HL-60 (cell line): Measurements from ENCODE around the gene SARS2.
A peak's percentile ranks its signal among the peaks of the same experiment; 100 is the strongest.

Experiments
- DNase-seq, 2 experiments: peaks; one replicate each; pipeline ENCODE4 v3.0.0-alpha.2; 2010 to 2020; ENCODE audit warnings: low read depth in 1 of 2, low spot score in 1 of 2
- H3K27ac ChIP-seq: fragments of 250-450 bp; sonication (Bioruptor Pico); replicated peaks from 2 replicates; pipeline ENCODE4 v1.5.1; 2020; ENCODE audit warnings: mild to moderate bottlenecking, moderate library complexity
- H3K27me3 ChIP-seq: fragments of 250-450 bp; sonication (Bioruptor Pico); 2 replicates; pipeline ENCODE4 v1.5.1; 2021; ENCODE audit warnings: mild to moderate bottlenecking, moderate library complexity; ENCODE audit not compliant: insufficient read depth, poor library complexity, severe bottlenecking
- H3K4me3 ChIP-seq: replicated peaks from 2 replicates; pipeline ENCODE4 v1.5.1; 2011; ENCODE audit warnings: mild to moderate bottlenecking, control low read depth, low read length; ENCODE audit not compliant: insufficient read depth
- CTCF ChIP-seq: IDR thresholded peaks from one replicate; pipeline ENCODE4 v1.5.1; 2011; ENCODE audit warnings: low read length, control low read depth, inconsistent platforms; ENCODE audit not compliant: insufficient read depth
- GABPA ChIP-seq: IDR thresholded peaks from 2 replicates; pipeline ENCODE4 v1.6.1; 2012; ENCODE audit warnings: low read depth
- POLR2AphosphoS5 ChIP-seq: IDR thresholded peaks from 2 replicates; pipeline ENCODE4 v1.6.1; 2012; ENCODE audit warnings: low read depth
- REST ChIP-seq: IDR thresholded peaks from 2 replicates; pipeline ENCODE4 v1.6.1; 2012; ENCODE audit warnings: low read depth; ENCODE audit not compliant: insufficient replicate concordance
- SPI1 ChIP-seq: IDR thresholded peaks from 2 replicates; pipeline ENCODE4 v1.6.1; 2012; ENCODE audit warnings: low read depth, mild to moderate bottlenecking, borderline replicate concordance

SARS2 gene

GRCh38 chr19:38900202-38900629 is 30.3 kb downstream of the SARS2 start:
- Histone ChIP-seq H3K4me3 (peak overlapping the region; percentile 98), H3K27me3 (no peaks in the 10 kb centered on the region), H3K27ac (peak overlapping the region; percentile 84)
- TF ChIP-seq GABPA, result no peak
- TF ChIP-seq REST, result no peak
- no peak for TF ChIP-seq SPI1
- no peak for DNase-seq

- Histone ChIP-seq H3K27me3 (no peaks in the 10 kb centered on the region), H3K4me3 (peak within 1 kb of the TSS; percentile 98), H3K27ac (peak within 1 kb of the TSS; percentile 84)
- DNase-seq, result peak; percentile 100
- TF ChIP-seq CTCF (no peak), REST (no peak), GABPA (peak; percentile 61), SPI1 (peak; percentile 24; the same call in 1 of the 2 replicates), POLR2AphosphoS5 (no peak; the same call in 1 of the 2 replicates)
Observed at GRCh38 chr19:38899447-38900201, 30.9 kb downstream of the SARS2 start, which contains the start of the genes NFKBIB and SIRT2. TSS of gene NFKBIB (plus strand) at chr19:38899969. CDS start at chr19:38900033, 64 bp downstream. TSS of gene SIRT2 (minus strand) at chr19:38899618. CDS start at chr19:38899521, 97 bp downstream.

GRCh38 chr19:38898788-38899446 is 31.6 kb downstream of the SARS2 start:
- no peak for TF ChIP-seq SPI1
- no peak for TF ChIP-seq POLR2AphosphoS5
- TF ChIP-seq REST, result no peak
- no peak for TF ChIP-seq CTCF
- no peak for TF ChIP-seq GABPA
- peak in 1 of 2 experiments; percentile 2 for DNase-seq
- peak overlapping the region; percentile 98 for H3K4me3 ChIP-seq
- H3K27ac ChIP-seq, result peak overlapping the region; percentile 61
- H3K27me3 ChIP-seq, result no peaks in the 10 kb centered on the region
